Natural killer cell (primary cell): ENCODE results near the gene MUC13. TPM values are rescaled to one million over a fixed set of nuclear protein-coding genes. Genes with fewer than 3 reads are reported as not detected.
"Not testable (repeated sequence)": the region's sequence is repeated elsewhere in the genome, so short reads cannot be mapped to it uniquely, and the experiment has no call there.

Experiments
- ATAC-seq, 3 donors: fragments of 150-1000 bp in 2 of 3; fragments of 200-7000 bp in 1 of 3; cut with Tn5 transposase; 1 replicate in 1 of 3; 2 replicates in 2 of 3; pipeline ENCODE4 v1.10.0; 2021; ENCODE audit warnings: mild to moderate bottlenecking in 2 of 3, moderate library complexity in 2 of 3
- DNase-seq, 2 donors: peaks; one replicate each; pipeline versions ENCODE4 v3.0.0 to v3.0.0-alpha.2; 2013 to 2021; ENCODE audit warnings: mixed read lengths in 1 of 2
- H3K27ac ChIP-seq: one replicate; pipeline ENCODE4 v1.5.1; 2013; ENCODE audit warnings: mild to moderate bottlenecking, low read length
- H3K27me3 ChIP-seq: one replicate; pipeline ENCODE4 v1.6.1; 2013; ENCODE audit warnings: low read length; ENCODE audit not compliant: control insufficient read depth, insufficient read depth
- H3K36me3 ChIP-seq: one replicate; pipeline ENCODE4 v1.6.1; 2013; ENCODE audit warnings: low read length; ENCODE audit not compliant: control insufficient read depth, insufficient read depth
- H3K4me1 ChIP-seq: one replicate; pipeline ENCODE4 v1.6.1; 2013; ENCODE audit warnings: low read length; ENCODE audit not compliant: control insufficient read depth, insufficient read depth
- H3K4me3 ChIP-seq: one replicate; pipeline ENCODE4 v1.5.1; 2013; ENCODE audit warnings: low read length
- H3K9me3 ChIP-seq: one replicate; pipeline ENCODE4 v1.6.1; 2013; ENCODE audit warnings: low read length; ENCODE audit not compliant: control insufficient read depth, insufficient read depth
- H3K27ac Mint-ChIP-seq, 2 donors: one replicate each; pipeline ENCODE4 v1.8.0; 2022; ENCODE audit warnings: mild to moderate bottlenecking in 2 of 2, mixed read lengths in 2 of 2, moderate library complexity in 1 of 2
- H3K27me3 Mint-ChIP-seq, 2 donors: one replicate each; pipeline ENCODE4 v1.8.0; 2022; ENCODE audit warnings: low read depth in 2 of 2, mixed read lengths in 2 of 2
- H3K36me3 Mint-ChIP-seq: one replicate; pipeline ENCODE4 v1.8.0; 2022; ENCODE audit warnings: mixed read lengths
- H3K4me1 Mint-ChIP-seq, 2 donors: one replicate each; pipeline ENCODE4 v1.8.0; 2022; ENCODE audit warnings: mixed read lengths in 2 of 2
- H3K4me3 Mint-ChIP-seq: one replicate; pipeline ENCODE4 v1.8.0; 2022; ENCODE audit warnings: mild to moderate bottlenecking, moderate library complexity, mixed read lengths
- H3K9me3 Mint-ChIP-seq, 2 donors: one replicate each; pipeline ENCODE4 v1.8.0; 2022; ENCODE audit warnings: mixed read lengths in 2 of 2
- CTCF ChIP-seq: fragments of 200-600 bp; IDR thresholded peaks from one replicate; pipeline ENCODE4 v1.8.0; 2022; ENCODE audit warnings: antibody characterized with exemption
- WGBS: methylation state at CpG from one replicate; pipeline ENCODE4 v1.1.7; 2013; ENCODE audit warnings: missing lambda C conversion rate; ENCODE audit not compliant: insufficient coverage; 5-methylcytosine and 5-hydroxymethylcytosine counted together
- intact Hi-C: fragments of 100-400 bp; cut with micrococcal nuclease; formaldehyde crosslinking; loops from one replicate; pipeline ENCODE4 v1.14.2; 2022
- total RNA-seq, 4 donors: library from RNA; stranded (reverse); fragments of 120-200 nt in 1 of 4; gene quantifications; one replicate each; pipeline versions ENCODE4 v1.2.3 to v1.2.4, GENCODE V29; 2013 to 2022

Gene MUC13
- total RNA-seq, 3 donors from 2014 or later (not counting 1 experiment from before 2014, with no cell fraction given): 0.16 to 2.1 (median 0.63) TPM

GRCh38 chr3:124963755-124964154 lies 29.2 kb upstream of the MUC13 start:
- no peaks in the 10 kb centered on the region for H3K4me1 ChIP-seq
- Mint-ChIP-seq H3K9me3 (no peaks in the 10 kb centered on the region), H3K27ac (peak overlapping the region; percentile 5 to 19), H3K4me3 (no peak overlapping the region), H3K36me3 (no peaks in the 10 kb centered on the region), H3K4me1 (peaks cover 0 to 8% of the 10 kb centered on the region in 2 donors), H3K27me3 (peaks cover 0 to 2% of the 10 kb centered on the region in 2 donors)
- H3K27me3 ChIP-seq: no peaks in the 10 kb centered on the region
- DNase-seq: no peak
- no peak for TF ChIP-seq CTCF
- no peak overlapping the region for H3K4me3 ChIP-seq
- intact Hi-C loops: no loop called here
- 52% methylated on average over 3 of the region's 3 CpGs for WGBS
- no peak for ATAC-seq
- no peak overlapping the region for H3K27ac ChIP-seq
- H3K9me3 ChIP-seq: no peaks in the 10 kb centered on the region
- peaks cover 10% of the 10 kb centered on the region for H3K36me3 ChIP-seq

- Histone ChIP-seq H3K27ac (no peak overlapping the region), H3K27me3 (no peaks in the 10 kb centered on the region)
Observed at GRCh38 chr3:124962403-124962940, 27.9 kb upstream of the MUC13 start.

GRCh38 chr3:124960698-124961097 lies 26.1 kb upstream of the MUC13 start:
- Histone ChIP-seq H3K27me3 (no peaks in the 10 kb centered on the region), H3K36me3 (no peaks in the 10 kb centered on the region), H3K4me1 (no peaks in the 10 kb centered on the region), H3K9me3 (no peaks in the 10 kb centered on the region), H3K4me3 (no peak overlapping the region), H3K27ac (no peak overlapping the region)
- Mint-ChIP-seq H3K27ac (no peak overlapping the region), H3K36me3 (no peaks in the 10 kb centered on the region), H3K4me3 (no peak overlapping the region), H3K4me1 (no peaks in the 10 kb centered on the region), H3K9me3 (no peaks in the 10 kb centered on the region), H3K27me3 (peaks cover 0 to 6% of the 10 kb centered on the region in 2 donors)
- DNase-seq (no peak), ATAC-seq (no peak)
- no peak for TF ChIP-seq CTCF
- 46% methylated on average over 3 of the region's 5 CpGs for WGBS
- intact Hi-C loops: no loop called here

More at GRCh38 chr3:124962403-124962940, 27.9 kb upstream of the MUC13 start:
- Histone ChIP-seq H3K4me1 (no peaks in the 10 kb centered on the region), H3K9me3 (no peaks in the 10 kb centered on the region), H3K4me3 (no peak overlapping the region), H3K36me3 (no peaks in the 10 kb centered on the region)
- peaks cover 0 to 4% of the 10 kb centered on the region in 2 donors for H3K4me1 Mint-ChIP-seq
- H3K36me3 Mint-ChIP-seq: no peaks in the 10 kb centered on the region
- H3K9me3 Mint-ChIP-seq: no peaks in the 10 kb centered on the region
- no peak overlapping the region for H3K4me3 Mint-ChIP-seq
- no peak overlapping the region for H3K27ac Mint-ChIP-seq
- DNase-seq (no peak), ATAC-seq (no peak)
- 75% methylated on average over 1 of the region's 2 CpGs for WGBS
- intact Hi-C loops: no loop called here
- H3K27me3 Mint-ChIP-seq: peaks cover 0 to 2% of the 10 kb centered on the region in 2 donors
- no peak for TF ChIP-seq CTCF

GRCh38 chr3:124960105-124960504 lies 25.6 kb upstream of the MUC13 start:
- TF ChIP-seq CTCF: no peak
- intact Hi-C loops: no loop called here
- Mint-ChIP-seq H3K36me3 (no peaks in the 10 kb centered on the region), H3K9me3 (no peaks in the 10 kb centered on the region), H3K27ac (no peak overlapping the region), H3K4me1 (no peaks in the 10 kb centered on the region), H3K4me3 (no peak overlapping the region), H3K27me3 (peaks cover 4 to 8% of the 10 kb centered on the region in 2 donors)
- H3K4me3 ChIP-seq: no peak overlapping the region
- H3K27ac ChIP-seq: no peak overlapping the region
- H3K36me3 ChIP-seq: no peaks in the 10 kb centered on the region
- DNase-seq (no peak), ATAC-seq (no peak)
- no peaks in the 10 kb centered on the region for H3K4me1 ChIP-seq
- no peaks in the 10 kb centered on the region for H3K27me3 ChIP-seq
- no peaks in the 10 kb centered on the region for H3K9me3 ChIP-seq
- 100% methylated on average over 2 of the region's 3 CpGs for WGBS

- H3K27me3 ChIP-seq, intact Hi-C loops, H3K4me3 ChIP-seq, H3K27ac Mint-ChIP-seq, H3K36me3 Mint-ChIP-seq, H3K4me1 ChIP-seq, H3K27ac ChIP-seq, H3K9me3 ChIP-seq, H3K4me1 Mint-ChIP-seq, DNase-seq, ATAC-seq, H3K4me3 Mint-ChIP-seq, H3K9me3 Mint-ChIP-seq, H3K36me3 ChIP-seq: not testable (repeated sequence)
- 99% methylated on average over 4 of the region's 4 CpGs for WGBS
- H3K27me3 Mint-ChIP-seq: peaks cover 12 to 22% of the 10 kb centered on the region in 2 donors
Observed at GRCh38 chr3:124957951-124958350, 23.4 kb upstream of the MUC13 start.
